GM18867 (cell line): ENCODE results near the gene OPALIN.
A peak's percentile ranks its signal among the peaks of the same experiment; 100 is the strongest.

Experiments used
- ATAC-seq: cut with Tn5 transposase; IDR thresholded peaks from one replicate; pipeline ENCODE4 v1.9.1; 2021; ENCODE audit warnings: mild to moderate bottlenecking, moderate library complexity; ENCODE audit not compliant: unreplicated experiment

The OPALIN gene

DNA sequence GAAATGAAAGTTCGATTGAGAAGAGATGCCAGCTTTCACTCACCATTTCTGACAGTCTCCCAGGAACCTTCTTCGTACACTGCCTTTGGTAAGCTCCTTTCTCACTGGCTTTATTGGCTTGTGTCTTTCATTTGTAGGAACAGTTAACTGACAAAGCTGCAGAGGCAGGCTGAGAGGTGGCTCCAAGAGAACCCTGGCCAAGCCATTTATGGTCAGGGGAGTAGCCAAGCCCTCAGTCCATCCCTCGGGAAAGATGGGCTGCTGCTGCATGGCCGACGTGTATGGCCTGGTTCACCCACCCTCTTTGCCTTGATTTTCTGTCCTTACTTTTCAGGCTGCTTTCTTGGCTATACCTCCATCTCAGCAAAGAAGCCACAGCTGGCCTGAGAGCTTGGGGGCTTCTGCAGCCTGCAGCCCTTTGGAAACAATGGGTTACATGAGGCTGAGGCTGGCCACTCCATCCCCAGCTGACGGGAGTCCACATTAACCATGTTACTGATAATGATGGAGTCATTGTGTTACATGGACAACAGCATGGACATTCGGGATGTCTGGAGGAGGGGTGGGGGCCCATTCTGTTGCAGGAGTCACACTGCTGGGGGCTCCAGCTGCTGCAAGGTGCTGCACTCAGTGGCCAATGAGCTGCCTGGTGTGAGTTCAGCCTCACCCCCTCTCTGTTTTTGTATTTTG lies at the start of gene OPALIN:
Gene OPALIN, minus strand, starts transcription at position 152 of the 690 bp plus-strand sequence. Its CDS starts 106 bp downstream, at position 46.
- no peak for ATAC-seq

DNA sequence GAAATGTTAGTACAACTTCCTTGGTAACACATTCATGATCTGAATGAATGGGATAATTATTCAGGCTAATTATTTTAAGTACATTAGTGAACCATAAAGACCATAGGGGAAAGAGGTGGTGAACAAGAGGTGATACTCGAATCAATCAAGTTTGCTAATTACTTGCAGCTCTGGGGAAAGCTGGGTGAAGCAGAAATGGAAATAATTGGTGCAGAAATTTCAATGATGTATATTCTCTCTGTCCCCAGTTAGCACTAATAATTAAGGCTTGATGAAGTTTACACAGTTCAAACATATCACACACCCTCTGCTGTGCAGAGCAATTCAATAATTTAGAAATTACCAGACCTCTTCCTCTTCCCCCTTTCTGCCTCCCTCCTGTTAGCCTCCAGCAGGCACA lies 49.4 kb upstream of the OPALIN start:
- ATAC-seq: no peak

GRCh38 chr10:96407560-96408069 lies 48.8 kb upstream of the OPALIN start:
- ATAC-seq: no peak

DNA sequence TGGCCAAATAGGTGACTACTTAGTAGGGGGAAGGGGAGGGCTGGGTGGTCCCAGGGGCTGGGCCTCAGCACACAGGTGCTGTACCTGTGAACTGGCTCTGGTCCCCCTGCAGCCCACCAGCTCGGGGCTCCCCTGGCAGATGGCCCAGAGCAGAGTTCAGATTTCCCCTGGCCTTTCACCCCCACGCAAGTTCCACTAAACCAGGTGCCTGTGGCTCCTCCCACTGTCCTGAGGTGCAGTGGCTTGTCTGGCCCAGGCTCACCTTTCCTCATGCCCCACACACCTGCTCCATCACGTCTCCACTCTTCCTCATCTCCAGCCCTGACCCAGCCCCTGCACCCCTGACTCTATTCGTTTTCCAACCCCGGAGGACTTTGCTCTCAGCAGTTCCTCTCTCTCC lies 47.3 kb upstream of the OPALIN start:
- no peak for ATAC-seq

DNA sequence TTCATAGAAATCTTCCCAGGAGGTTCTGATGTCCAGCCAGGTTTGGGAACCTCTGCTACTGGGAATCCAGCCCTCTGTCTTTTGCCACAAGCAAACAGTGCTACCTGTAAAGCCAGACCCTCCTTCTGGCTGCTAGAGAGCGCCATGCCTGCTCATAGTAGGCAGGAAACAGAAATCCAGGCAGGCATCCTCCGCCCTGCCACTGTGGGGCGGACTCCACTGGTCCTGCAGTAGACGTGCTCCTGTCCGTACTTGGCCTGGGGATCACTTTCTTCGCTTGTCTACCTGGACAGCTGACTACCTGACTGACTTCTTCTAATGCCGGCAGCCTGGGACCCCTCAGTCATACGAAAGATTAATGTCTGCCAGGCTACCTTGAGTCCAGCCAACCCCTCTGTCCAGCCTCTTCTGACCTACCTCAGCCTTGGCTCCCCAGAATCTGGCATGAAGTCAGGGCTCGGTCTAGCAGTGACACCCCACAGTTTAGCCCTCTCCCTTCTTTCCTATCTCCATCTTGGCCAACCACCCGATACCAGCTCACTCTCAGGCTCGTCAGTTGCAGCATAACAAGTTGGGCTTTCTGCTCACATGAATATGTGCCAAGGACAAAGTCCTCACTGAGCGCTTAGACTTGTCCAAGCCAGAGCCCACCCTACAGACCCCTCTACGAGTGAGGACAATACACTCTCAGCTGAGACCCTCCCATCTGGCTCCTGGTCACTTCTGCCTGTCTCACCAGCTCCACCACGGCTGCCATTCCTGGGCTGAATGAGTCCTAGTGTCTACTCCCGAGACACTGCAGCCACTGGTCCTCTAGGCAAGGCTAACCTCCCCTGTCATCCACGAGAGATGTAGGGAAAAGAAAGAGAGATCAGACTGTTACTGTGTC lies 43.9 kb upstream of the OPALIN start:
- no peak for ATAC-seq

GRCh38 chr10:96401036-96401435 lies 42.2 kb upstream of the OPALIN start:
- no peak for ATAC-seq

DNA sequence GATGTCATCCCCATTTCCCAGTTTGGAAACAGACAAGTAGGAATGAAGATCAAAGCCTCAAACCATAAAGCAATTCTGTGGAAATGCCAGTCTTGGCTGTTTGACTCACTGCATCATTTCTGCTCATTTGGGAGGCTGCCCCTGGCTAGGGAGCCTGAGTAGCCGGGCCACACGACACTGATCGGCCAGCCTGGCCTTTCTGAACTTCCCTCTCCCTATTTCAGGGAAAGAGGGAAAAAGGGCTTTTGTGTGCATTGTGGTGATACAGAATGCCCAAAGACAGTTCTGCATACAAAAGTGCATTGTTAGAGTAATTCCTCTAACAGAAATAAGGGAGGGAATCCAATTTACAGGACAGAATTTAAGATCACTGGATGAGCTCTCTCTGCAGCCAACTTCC lies 41.7 kb upstream of the OPALIN start:
- ATAC-seq: no peak

GRCh38 chr10:96397902-96398301 lies 39.1 kb upstream of the OPALIN start:
- ATAC-seq: no peak

DNA sequence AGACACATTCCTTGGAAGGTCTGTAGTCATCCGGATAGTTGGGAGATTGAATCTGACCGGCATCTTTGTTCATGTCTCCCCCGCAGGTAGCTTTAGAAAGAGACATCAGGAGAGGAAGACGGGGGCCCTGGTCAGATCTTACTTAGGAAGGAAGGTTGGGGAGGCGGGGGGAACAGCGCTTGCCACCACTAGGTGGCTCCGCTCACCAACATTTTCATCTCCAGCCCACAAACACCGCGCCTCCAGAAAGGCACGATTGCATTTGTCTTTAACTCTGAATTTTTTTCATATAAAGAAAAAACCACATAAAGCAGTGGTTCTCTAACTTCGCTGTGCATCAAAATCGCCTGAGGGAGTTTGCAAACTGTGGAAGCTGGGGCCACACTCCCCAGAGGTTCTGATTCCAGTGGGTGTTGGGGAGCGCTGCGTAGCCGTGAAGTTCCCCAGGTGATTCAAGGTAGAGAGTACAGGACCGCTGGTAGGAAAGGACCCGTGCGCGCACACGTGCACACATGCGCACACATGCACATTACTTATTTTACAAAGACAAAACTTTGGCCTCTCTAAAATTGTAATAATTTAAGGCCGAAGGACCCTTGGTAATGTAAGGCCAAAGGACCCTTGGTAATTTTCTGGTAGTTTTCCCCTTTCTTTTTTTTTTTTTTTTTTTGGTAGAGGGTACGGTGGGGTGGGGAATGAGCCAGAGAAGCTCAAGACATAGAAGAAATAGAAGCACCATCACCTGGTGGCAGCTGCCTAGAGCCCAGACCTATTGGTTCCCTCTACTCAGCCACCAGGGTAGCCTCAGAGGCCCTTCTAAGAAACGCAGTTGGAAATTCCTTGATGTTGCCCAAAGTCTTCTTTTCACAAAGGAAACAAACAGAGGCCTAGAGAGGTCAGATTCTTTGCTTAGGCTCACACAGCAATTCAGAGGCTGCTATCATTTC lies 37.4 kb upstream of the OPALIN start:
- peak; percentile 49 for ATAC-seq

DNA sequence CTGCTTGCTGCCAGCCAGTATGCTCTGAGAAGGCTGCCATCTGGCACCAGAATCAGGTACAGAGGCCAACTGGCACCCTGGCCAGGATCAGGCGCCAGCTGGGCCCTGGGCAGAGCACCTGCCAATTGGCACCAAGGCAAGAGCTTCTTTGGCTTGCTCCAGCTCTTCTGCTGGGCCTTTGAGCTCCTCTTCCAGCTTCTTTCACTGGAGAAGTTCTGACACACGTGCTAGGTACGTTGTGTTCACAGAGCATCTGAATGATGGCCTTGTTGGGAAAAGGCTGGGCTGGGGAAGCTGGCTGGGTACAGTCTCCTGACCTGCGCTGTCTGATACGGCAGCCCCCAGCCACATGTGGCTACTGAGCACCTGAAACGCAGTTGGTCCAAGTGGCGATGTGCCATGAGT lies 31.7 kb upstream of the OPALIN start:
- no peak for ATAC-seq

GRCh38 chr10:96389785-96390184 lies 31.0 kb upstream of the OPALIN start:
- ATAC-seq: no peak

- ATAC-seq: no peak
Observed at GRCh38 chr10:96387601-96388000, 28.8 kb upstream of the OPALIN start.

- ATAC-seq: no peak
Observed at GRCh38 chr10:96387161-96387560, 28.4 kb upstream of the OPALIN start.

DNA sequence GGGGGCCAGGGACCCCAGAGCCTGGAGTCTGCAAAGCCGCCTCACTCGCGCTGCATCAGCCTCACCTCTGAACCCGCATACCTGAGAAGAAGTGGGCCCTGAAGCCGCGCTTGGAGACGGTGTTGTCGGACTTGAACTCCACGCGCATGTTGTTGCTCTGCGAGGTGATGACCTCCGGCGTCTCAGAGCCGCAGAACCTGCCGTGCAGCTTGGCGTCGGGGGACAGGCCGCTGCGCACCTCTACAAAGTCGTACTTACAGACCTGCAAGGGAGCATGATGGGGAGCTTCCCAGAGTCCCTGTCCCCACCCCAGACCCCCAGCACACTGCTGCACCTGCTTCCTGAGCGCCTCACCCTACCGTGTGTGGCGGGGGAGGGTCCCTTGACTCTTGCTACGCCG lies 25.7 kb upstream of the OPALIN start:
- no peak for ATAC-seq

GRCh38 chr10:96380821-96381220 lies 22.0 kb upstream of the OPALIN start:
- no peak for ATAC-seq

DNA sequence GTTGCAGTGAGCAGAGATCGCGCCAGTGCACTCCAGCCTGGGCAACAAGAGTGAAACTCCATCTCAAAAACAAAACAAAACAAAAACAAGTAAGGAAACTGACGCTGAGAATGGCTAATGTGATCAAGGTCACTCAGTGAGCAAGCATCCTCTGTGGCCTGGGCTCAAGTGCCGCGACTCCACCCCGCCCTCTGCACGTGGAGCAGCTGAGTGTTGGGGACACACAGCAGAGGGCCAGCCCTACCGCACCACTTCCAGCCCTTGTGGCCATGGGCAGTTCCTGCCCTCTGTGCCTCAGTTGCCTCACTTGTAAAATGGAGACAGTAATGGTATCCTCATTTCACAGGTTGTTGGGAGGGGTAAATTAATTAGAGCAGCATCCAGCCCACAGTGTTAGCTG lies 21.0 kb upstream of the OPALIN start:
- no peak for ATAC-seq

DNA sequence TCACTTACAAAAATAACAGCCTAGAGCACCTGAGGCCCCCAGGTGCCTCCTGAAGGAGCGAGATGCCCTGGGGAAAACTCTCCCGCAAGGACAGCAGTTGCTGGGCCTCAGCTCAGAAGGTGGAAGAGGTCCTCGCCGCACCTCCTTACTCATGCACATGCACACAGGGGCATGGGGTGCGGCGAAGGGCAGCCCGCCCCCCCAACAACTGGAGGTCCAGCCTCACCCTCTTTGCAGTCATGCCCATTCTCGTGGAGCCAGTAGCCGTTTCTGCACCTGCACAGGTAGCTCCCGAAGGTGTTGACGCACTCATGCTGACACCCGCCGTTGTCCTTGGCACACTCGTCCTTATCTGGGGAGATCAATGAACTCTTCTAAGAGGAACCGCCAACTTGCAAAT lies 19.9 kb upstream of the OPALIN start:
- ATAC-seq: no peak

- no peak for ATAC-seq
Observed at GRCh38 chr10:96377816-96378294, 19.1 kb upstream of the OPALIN start.

DNA sequence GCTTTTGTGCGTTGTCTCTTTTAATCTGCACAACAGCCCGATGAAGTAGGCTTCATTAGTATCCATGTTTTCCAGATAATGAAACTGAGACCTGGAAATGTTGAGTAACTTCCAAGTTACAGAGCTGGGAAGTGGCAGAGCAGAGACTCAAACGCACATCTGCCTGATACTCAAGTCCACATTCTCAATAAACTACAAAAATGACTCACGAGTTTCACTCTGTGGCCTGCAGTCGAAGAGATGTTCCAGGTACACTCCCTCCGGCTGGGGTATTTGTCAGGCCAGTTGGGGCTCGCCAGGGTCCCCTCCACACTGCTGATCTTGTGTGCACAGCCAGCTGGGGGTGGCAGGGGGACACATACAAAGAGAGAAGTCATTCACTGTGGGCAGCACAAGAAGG lies 17.7 kb upstream of the OPALIN start:
- ATAC-seq: no peak

GRCh38 chr10:96374985-96375830 lies 16.4 kb upstream of the OPALIN start:
- ATAC-seq: peak; percentile 77
